PC-3 (cell line): Measurements from ENCODE around the gene ZNF655.

Experiments used
- EZH2 ChIP-seq: fragments of 300-600 bp; sonication (generic); IDR thresholded peaks from one replicate; pipeline ENCODE4 v1.6.1; 2017; ENCODE audit warnings: antibody characterized with exemption, mild to moderate bottlenecking, low read length; ENCODE audit not compliant: unreplicated experiment
- EZH2phosphoT487 ChIP-seq: fragments of 300-600 bp; sonication (generic); IDR thresholded peaks from 2 replicates; pipeline ENCODE4 v1.6.1; 2018; ENCODE audit warnings: mild to moderate bottlenecking, antibody characterized with exemption, low read length, borderline replicate concordance
- TF ChIP-seq, protein P1 (sequence below): fragments of 300-600 bp; sonication (generic); conservative IDR thresholded peaks from 2 replicates; pipeline ENCODE4 v1.5.1; 2017; ENCODE audit warnings: antibody characterized with exemption, low read depth, mild to moderate bottlenecking, low read length

DNA sequence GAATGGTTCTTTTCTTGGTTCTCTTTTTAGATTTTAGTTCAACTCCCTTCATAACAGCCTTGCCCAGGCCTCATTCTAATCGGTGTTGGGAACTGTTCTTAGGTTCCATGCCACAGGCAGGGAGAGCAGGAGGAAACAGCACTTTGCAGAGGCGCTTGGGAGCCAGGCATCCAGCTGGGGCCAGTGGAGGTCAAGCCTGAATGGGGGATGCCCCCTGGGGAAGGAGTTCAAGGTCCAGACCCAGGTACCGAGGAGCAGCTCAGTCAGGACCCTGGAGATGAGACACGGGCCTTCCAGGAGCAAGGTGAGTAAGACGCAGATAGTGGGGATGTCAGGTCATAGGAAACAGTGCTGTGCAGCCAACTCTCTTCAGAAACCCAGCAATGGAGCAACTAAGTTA lies 62.8 kb downstream of the ZNF655 start:
- TF ChIP-seq, protein P1, sequence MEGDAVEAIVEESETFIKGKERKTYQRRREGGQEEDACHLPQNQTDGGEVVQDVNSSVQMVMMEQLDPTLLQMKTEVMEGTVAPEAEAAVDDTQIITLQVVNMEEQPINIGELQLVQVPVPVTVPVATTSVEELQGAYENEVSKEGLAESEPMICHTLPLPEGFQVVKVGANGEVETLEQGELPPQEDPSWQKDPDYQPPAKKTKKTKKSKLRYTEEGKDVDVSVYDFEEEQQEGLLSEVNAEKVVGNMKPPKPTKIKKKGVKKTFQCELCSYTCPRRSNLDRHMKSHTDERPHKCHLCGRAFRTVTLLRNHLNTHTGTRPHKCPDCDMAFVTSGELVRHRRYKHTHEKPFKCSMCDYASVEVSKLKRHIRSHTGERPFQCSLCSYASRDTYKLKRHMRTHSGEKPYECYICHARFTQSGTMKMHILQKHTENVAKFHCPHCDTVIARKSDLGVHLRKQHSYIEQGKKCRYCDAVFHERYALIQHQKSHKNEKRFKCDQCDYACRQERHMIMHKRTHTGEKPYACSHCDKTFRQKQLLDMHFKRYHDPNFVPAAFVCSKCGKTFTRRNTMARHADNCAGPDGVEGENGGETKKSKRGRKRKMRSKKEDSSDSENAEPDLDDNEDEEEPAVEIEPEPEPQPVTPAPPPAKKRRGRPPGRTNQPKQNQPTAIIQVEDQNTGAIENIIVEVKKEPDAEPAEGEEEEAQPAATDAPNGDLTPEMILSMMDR, result no peak
- TF ChIP-seq EZH2phosphoT487 (no peak), EZH2 (no peak)
